NCI-H187 treated with DMSO at 0.1 percent for 48 hours (cell line): Measurements from ENCODE around the gene OR5A2.
"Not testable (repeated sequence)": the region's sequence is repeated elsewhere in the genome, so short reads cannot be mapped to it uniquely, and the experiment has no call there.

Source experiments
- DNase-seq: peaks from one replicate; lab custom pipeline; 2025; lab: John Stamatoyannopoulos, UW

Gene OR5A2

DNA sequence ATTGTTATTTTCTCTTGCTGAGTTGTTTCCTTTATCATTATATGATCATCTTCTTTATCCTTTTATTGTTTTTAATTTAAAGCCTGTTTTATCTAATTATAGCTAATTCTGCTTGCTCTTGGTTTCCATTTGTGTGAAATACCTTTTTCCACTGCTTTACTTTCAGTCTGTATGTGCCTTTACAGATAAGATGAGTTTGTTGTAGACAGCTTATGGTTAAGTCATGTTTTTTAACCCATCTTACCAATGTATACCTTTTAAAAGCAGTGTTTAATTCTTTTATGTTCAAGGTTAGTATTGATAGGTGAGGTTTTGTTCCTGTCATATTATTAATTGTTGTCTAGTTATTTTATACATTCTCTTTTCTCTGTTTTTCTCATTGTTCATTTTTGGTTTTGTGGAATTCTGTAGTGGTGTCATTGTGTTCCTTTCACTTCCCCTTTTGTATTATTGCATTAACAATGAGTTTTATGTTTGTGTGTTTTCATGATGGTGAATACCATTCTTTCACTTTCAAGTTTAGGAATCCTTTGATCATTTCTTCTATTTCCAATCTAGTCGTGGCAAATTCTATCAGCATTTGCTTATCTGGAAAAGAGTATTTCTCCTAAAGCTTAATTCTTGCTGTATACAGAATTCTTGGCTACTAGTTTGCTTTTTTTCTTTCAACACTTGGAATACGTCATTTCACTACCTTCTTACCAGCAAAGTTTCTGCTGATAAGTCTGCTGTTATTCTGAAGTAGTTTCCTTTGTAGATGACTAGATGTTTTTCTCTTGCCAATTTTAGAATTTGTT lies 45.8 kb downstream of the OR5A2 start:
- DNase-seq, result no peak

DNA sequence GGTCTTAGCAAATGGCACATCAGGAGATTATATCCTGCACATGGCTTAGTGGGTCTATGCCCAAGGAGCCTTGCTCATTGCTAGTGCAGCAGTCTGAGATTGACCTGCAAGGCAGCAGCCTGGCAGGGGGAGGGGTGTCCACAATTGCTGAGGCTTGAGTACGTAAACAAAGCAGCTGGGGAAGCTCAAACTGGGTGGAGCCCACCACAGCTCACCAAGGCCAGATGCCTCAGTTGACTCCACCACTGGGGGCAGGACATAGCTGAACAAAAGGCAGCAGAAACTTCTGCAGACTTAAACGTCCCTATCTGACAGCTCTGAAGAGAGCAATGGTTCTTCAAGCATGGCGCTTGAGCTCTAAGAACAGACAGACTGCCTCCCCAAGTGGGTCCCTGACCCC lies 53.9 kb downstream of the OR5A2 start:
- not testable (repeated sequence) for DNase-seq

DNA sequence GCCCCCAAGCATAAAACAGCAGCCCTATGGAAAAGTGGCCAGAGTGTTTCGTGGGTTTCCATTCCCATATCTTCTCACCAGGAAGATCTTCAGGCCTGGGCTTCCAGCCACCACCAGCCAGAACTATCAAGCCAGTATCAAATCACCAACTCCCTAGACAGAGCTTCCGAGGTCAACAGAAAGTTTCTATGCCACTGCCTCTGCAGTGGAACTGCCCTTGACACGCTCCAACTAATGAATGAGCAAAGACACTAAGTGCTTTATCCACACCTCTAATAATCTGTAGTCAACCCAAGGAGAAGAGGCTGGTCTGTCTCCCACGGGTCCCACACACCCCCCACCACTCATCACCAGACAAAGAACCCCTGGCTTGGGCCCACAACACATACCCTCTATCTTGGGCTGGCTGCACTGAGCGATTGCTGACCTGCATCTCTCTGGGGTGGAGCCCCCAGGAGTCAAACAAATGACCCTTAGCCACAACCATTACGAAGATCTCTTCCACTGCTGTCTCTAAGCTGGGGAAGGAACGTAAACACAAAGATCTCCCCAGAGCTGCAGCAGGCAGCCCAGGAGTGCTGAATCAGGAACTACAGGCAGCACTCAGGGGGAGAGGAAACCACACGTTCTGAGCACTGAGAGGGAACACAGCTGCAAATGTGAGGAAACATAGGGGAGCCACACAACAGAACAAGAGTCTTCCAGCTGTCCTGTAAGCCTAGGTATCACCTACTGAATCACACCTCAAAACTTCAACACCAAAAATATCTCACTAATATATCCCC lies 57.8 kb downstream of the OR5A2 start:
- no peak for DNase-seq
